ENCODE measurements around the gene CUEDC2.

CUEDC2 gene

GRCh38 chr10:102413806-102414561, 18.4 kb downstream of the CUEDC2 start:
- TF ChIP-seq ZNF274 (IDR thresholded peaks at IDR 0.05; ENCODE audit: low read depth, low read length), result no peak
- no peak overlapping the region for H3K4me3 ChIP-seq (ENCODE audit: low read length)

DNA sequence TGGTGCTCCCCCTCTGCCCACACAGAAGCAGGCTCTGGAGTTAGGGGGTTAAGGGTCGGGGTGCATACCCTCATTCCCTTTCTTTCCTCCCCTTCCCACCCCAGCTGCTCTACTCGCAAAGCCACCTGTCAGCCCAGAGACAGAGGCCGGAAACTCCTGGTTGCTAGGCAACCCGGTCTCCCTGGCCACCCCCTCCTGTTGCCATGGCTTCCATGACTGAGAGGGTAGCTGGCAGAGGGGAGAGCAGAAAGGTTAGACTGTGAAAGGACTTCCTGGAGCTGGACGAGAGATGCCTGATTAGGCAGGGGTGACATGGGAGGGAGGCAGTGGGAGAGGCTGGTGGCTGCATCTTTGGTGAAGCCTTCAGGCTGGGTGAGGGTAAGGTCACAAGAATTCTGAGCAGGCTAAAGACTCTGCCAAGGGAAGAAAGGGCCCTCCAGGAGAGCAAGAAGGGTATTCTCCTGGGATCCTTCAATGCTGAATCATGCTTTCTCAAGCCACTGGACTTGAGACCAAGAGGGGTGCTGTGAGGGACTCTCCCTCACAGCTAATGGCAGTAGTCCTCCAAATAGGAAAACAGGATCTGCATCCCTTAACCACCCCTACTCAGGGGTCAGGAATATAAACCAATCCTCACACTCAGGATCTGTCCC, 19.2 kb downstream of the CUEDC2 start:
- H3K4me3 ChIP-seq (ENCODE audit: low read length), result no peak overlapping the region
- no peak for TF ChIP-seq ZNF274 (IDR thresholded peaks at IDR 0.05; ENCODE audit: low read depth, low read length)

DNA sequence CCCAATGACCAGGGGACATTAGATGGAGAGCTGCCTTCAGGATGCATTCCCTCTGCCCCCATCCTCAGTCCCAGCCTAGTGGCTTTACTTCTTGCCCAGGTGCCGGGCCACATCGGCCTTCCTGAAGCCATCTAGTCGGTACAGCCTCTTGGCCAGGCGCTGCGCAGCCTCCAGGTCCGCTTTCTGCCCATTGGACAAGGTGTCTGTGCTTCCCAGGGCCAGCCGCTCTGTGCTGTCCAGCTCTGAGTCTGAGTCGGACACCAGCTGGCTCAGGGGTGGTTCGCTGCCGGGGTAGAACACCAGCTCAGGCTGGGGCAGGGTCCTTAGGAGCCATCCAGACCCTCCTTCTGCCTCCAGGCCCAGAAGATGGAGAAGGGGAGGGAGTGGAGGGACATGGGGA, 20.1 kb downstream of the CUEDC2 start:
- no peak for TF ChIP-seq ZNF274 (IDR thresholded peaks at IDR 0.05; ENCODE audit: low read depth, low read length)

DNA sequence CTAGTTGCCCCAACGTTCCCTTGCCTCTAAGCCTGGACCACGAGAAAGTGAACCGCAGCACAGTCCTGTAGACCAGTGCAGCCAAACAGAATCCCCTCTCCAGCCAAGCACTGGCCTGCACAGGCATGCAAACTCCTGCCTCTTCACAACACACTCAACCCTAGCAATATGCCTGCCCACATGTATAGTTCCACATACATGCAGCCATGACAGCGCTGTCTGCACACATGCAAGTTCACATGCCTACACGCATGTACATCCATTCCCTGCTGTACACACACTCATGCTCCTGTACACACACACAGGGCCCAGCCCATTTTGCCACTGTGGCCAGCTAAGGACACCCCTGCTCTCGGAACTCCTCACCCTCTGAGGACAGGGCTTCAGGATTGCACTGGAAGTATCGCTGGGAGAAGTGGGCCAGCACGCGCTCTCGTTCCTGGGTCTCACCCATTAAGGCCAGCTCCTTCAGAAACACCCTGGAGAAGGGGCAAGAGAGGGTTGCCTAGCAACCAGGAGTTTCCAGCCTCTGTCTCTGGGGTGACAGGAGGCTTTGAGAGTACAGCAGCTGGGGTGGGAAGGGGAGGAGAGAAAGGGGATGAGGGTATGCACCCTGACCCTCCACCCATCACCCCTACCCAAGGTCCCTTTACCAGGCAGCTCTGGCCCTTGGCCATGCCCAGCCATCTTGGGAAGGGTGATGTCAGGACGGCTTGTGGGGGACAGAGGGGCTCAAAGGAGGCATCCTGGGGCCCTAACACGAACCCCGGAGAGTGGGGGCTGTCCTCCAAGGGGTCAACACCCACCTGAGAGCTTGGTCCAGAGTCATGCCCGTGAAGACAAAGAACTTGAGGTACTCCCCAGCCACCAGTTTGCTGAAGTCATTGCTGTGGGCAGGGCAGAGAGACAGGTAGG, 20.8 kb downstream of the CUEDC2 start:
- no peak for TF ChIP-seq ZNF274 (IDR thresholded peaks at IDR 0.05; ENCODE audit: low read depth, low read length)
- no peak overlapping the region for H3K4me3 ChIP-seq (ENCODE audit: low read length)

More for the DNA sequence above, 20.1 kb downstream of the CUEDC2 start:
- H3K4me3 ChIP-seq (ENCODE audit: low read length), result no peak overlapping the region

- no peak overlapping the region for H3K4me3 ChIP-seq (ENCODE audit: low read length)
- no peak for TF ChIP-seq ZNF274 (IDR thresholded peaks at IDR 0.05; ENCODE audit: low read depth, low read length)
These were observed 21.8 kb downstream of the CUEDC2 start for GRCh38 chr10:102410429-102411073.

DNA sequence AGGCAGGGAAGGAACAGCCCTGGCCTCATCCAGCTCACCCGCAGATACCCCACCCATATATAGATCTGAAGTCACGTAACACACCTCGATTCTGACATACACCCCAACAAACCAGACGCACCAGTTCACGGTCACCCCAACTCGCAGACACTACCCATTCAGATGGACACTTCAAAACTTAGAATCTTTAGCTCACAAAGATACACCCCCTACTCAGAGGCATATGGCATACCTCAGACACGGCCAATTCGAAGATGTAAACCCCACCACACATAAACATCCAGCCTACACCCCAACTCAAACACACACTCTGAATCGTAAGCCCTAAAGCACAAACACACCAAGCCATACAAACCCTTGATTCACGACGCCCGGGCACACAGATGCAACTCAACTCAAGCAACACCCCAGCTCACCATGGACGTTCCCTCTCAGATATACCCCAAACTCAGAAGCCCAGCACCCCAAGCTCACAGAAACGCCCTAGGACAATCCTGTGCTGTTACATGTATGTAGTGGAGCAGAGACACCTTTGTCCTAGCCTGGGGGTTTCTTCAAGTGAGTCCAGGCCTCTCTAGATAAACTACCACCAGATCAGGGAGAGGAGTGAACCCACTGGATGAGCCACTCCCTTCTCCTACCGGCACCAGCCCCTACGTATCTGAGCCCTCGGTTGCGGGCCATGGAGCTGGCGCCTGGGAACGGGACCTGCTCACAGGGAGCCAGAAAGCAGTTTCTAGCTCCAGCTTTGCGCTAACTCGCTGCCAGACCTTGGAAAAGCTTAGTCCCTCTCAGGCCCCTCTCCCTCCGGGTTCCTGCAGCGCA, 22.6 kb downstream of the CUEDC2 start:
- H3K4me3 ChIP-seq (ENCODE audit: low read length), result no peak overlapping the region
- TF ChIP-seq ZNF274 (IDR thresholded peaks at IDR 0.05; ENCODE audit: low read depth, low read length), result no peak

- TF ChIP-seq ZNF274 (IDR thresholded peaks at IDR 0.05; ENCODE audit: low read depth, low read length), result no peak
- H3K4me3 ChIP-seq (ENCODE audit: low read length), result no peak overlapping the region; the same call in 1 of the 2 replicates
These were observed 23.4 kb downstream of the CUEDC2 start for GRCh38 chr10:102408728-102409603.

- TF ChIP-seq ZNF274 (IDR thresholded peaks at IDR 0.05; ENCODE audit: low read depth, low read length), result no peak
- no peak overlapping the region for H3K4me3 ChIP-seq (ENCODE audit: low read length)
These were observed 24.1 kb downstream of the CUEDC2 start for GRCh38 chr10:102408131-102408727.

- no peak for TF ChIP-seq ZNF274 (IDR thresholded peaks at IDR 0.05; ENCODE audit: low read depth, low read length)
- H3K4me3 ChIP-seq (ENCODE audit: low read length), result no peak overlapping the region
These were observed 24.8 kb downstream of the CUEDC2 start for GRCh38 chr10:102407425-102408130.

DNA sequence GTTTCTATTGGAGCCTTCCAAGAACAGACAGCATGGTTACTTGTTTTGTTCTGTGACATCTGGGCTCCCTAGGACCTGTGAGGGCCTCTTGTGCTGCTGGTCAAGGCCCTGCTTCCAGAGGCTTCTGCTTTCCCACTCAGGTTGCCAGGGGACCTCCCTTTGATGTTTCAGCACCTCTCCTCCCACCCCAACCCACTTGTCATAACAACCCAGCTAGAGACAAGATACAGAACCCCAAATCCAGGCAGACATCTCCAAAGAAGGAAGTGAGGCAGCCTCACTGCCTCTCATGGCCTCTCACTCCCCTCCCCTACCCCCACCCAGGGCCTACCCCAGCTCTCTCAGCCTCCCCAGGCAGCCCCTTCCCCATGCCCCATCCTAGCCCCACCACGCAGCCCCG, 25.6 kb downstream of the CUEDC2 start:
- TF ChIP-seq ZNF274 (IDR thresholded peaks at IDR 0.05; ENCODE audit: low read depth, low read length), result no peak
- H3K4me3 ChIP-seq (ENCODE audit: low read length), result no peak overlapping the region

DNA sequence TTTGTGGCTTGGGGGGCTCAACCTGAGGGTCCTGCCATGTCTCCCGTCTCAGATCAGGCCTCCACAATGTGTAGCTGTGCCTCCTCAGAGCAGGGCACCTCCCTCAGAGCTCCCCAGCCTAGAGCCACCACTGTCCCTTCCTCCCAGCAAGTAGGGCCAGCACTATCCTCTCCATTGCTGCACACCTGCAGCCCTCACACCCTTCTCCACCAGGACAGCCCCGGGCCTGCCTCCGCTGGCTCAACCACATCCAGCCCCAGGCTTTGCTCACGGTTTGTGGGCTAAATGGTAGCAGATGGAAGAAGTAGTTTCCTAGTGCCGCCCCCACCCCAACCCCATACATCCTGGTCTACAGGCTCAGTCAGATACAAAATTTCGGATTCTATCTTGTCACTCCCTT, 26.7 kb downstream of the CUEDC2 start:
- H3K4me3 ChIP-seq (ENCODE audit: low read length), result no peak overlapping the region
- TF ChIP-seq ZNF274 (IDR thresholded peaks at IDR 0.05; ENCODE audit: low read depth, low read length), result no peak
